Activated CD4-positive, alpha-beta T cell treated with anti-CD3 and anti-CD28 coated beads, Interleukin-2, Interleukin-4, amounts not matched to agents 100 ng/mL and 50 ng/mL, durations not matched to agents 16 hours and 8 hours (primary cell): ENCODE measurements around the gene LMF2.

Experiments used
- DNase-seq: peaks from one replicate; pipeline ENCODE4 v3.0.0-alpha.2; 2020; ENCODE audit warnings: low spot score

The LMF2 gene

DNA sequence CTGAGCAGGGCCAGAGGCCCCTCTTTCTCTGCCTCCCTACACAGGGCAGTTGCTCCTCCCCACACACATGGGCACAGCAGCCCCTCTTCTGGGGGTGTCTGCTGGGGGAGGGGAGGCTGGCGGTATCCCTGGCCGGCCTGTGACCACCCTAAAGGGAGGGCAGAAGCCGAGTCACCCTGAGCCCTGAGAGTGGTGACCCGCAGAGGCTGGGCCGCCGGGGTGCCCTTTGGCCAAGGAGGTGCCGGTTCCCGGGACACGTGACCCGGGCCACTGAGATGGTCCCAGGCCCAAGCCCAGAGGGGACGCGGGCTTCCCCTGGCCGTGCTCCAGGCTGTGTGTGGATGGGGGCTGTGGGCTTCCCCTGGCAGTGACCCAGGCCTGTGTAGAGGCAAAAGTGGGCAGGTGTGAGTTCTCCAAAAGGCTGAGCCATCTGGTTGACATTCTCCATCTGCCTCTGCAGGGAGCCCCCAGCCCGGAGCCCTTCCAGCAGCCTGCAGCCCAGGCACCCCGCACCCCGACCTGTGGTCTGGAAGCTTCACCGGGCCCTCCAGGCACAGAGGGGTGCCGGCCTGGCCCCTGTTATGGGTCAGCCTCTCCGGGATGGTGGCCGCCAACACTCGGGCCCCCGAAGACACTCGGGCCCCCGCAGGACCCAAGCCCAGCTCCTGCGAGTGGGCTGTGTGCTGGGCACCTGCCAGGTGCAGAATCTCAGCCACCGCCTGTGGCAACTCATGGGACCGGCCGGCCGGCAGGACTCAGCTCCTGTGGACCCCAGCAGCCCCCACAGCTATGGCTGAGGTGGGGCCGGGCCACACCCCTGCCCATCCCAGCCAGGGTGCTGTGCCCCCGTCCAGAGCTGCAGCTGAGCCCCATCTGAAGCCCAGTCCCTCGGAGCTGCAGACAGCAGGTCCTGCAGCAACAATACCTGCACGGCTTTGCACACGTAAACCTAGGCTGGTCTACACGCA lies 25.1 kb downstream of the LMF2 start:
- no peak for DNase-seq

DNA sequence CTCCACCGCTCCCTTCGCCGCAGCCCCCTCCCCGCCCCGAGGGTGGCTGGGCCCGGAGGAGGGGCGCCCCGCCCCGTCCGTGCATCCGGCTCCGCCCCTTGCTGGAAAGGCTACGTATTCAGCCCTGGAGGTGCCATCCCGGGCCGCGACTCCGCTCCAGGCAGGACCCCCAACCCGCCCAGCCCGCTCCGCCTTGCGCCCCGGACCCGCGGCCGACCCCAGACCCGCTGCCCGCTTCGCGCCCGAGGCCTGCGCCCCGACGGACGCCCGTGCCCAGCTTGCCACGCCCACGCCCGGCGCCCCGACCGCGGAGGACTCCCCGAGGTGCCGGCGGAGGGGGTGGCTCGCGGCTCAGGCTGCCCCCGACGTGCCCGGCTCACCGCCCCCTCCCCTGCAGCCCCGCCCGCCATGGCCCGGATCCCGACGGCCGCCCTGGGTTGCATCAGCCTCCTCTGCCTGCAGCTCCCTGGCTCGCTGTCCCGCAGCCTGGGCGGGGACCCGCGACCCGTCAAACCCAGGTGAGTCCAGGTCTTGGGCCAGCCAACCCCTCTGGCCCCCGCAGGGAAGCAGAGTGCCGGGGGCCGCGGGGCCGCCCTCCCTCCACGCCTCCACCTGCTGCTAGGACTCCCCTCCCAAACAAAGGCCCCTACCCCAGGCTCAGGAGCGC lies 25.9 kb downstream of the LMF2 start, which contains the start of gene ADM2:
Gene ADM2, plus strand, starts transcription at position 104 of the 667 bp plus-strand sequence. Its CDS starts 305 bp downstream, at position 409.
- DNase-seq = peak; percentile 37

DNA sequence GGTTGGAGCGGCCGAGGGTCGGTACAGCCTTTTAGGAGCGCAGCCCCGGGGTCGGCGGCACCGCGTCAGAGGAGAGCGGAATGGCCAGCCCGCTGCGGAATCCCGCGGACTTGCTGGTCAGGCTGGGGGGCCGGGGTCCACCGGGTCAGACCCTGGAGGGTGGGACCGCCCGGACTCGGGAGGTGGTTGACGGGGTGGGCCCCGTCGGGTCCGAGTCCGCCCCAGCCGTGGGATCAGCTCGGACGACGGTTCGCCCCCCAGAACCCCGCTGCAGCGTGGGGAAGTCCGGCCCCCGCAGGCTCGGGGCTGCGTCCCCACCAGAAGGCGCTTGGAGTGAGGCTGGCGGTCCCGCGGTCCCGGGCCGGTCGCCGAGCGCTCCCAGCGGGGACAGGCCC lies 26.5 kb downstream of the LMF2 start:
- no peak for DNase-seq

DNA sequence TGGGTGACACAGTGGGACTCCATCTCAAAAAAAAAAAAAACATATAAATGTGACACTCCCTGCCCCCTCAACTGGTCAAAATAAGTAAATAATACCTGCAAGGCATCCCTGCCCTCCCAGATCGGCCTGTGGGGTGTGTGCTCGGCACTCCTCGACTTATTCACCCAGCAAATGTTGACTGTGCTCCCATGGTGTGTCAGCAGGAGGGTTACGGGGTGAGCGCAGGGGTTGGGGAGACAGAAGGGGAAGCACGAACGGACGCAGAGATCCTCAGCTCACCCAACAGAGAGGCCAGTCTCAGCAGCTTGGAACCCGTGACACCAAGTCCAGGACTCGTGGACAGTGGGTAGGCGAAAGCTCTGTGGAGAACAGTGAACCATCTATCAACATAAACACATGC lies 27.8 kb downstream of the LMF2 start:
- DNase-seq = no peak

DNA sequence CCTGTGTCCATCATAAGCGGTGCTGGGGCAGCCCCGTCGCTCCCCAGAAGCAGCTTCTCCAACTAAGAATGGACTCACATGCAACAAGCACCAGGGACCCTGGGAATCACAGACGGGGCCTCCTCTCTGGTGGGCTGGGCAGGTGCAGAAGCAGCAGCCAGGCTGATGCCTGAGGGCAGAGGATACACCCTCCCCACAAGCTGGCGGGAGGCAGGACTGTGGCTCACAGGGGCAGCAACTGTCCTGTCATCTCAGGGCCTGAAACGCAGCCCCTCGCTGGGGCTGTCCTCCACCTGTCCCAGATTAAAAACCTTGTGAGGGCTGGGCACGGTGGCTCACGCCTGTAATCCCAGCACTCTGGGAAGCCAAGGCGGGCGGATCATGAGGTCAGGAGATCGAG lies 29.6 kb downstream of the LMF2 start:
- DNase-seq = no peak

DNA sequence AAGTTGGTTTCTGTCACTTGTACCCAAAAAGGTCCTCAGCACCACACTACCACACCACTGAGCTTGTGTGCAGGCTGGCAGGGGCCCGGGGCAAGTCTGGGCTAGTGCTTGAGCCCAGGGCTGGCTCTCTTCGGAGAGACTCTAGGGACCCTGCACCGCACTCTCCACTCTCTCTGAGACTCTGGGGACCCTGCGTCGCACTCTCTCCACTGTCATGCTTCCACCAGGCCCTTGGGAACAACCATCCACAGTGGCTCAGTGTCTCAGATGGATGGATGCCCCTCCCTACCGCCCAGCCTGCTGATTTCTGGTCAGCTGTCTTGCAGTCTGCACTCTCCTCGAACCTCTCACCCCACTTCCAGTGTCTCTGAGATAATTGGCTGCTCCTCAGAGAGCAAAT lies 30.6 kb downstream of the LMF2 start:
- DNase-seq = no peak

DNA sequence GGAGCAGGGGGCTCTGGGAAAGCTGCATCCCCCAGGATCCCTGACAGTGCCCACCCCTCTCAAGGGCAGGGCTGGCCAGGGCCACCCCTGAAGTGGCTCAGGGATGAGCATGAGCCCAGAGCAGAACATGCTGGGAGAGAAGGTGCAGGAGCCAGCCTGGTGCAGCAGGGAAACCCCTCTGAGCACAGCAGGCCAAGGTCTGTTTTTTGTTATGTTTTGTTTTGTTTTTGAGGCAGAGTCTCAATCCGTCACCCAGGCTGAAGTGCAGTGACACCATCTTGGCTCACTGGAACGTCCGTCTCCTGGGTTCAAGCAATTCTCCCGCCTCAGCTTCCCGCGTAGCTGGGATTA lies 31.9 kb downstream of the LMF2 start:
- DNase-seq = no peak

DNA sequence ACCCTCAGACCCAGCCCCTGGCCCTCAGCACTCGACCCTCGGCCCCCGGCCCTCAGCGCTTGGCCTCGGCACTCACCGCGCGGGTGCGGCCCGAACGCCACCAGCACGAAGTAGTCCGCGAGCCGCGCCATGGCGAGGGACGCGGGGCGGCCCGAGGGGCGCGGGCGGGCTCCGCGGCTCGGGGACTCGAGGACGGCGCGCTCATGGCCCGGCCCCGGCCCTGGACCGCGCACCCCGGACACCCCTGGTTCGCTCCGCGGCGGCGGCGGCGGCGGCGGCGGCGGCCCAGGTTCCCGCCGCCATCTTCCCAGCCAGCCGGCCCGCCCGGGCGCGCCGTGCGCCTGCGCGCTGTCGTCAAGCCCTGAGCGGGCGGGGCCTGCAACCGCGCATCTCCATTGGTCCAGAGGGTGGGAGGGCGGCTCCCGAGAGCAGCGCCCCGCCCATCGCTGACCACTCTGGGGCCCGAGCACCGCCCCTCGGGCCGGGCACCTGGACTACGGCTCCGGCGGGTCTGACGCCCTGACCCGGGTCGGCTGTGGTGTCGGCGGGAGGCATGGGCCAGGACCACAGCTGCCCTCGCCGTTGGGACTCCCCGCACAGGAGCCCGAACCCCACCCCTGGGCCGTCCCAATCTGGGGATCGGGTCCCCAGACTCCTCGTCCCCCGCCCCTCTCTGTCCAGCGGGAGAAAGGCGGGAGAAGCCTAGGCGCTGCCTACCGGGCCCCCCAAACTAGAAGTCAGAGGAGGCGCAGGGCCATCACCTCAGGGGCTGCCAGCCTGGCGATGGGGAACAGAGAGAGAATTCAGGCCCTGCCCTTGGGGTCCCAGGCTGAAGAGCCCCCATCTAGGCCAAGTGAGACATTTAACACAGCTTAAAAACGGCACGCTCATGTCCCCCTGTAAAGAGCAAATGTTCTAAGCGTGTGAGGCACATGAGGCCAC lies 32.5 kb downstream of the LMF2 start, which contains the start of gene SBF1:
Gene SBF1, minus strand, starts transcription at position 326 of the 942 bp plus-strand sequence. Its CDS starts 195 bp downstream, at position 131.
- DNase-seq = peak; percentile 92

DNA sequence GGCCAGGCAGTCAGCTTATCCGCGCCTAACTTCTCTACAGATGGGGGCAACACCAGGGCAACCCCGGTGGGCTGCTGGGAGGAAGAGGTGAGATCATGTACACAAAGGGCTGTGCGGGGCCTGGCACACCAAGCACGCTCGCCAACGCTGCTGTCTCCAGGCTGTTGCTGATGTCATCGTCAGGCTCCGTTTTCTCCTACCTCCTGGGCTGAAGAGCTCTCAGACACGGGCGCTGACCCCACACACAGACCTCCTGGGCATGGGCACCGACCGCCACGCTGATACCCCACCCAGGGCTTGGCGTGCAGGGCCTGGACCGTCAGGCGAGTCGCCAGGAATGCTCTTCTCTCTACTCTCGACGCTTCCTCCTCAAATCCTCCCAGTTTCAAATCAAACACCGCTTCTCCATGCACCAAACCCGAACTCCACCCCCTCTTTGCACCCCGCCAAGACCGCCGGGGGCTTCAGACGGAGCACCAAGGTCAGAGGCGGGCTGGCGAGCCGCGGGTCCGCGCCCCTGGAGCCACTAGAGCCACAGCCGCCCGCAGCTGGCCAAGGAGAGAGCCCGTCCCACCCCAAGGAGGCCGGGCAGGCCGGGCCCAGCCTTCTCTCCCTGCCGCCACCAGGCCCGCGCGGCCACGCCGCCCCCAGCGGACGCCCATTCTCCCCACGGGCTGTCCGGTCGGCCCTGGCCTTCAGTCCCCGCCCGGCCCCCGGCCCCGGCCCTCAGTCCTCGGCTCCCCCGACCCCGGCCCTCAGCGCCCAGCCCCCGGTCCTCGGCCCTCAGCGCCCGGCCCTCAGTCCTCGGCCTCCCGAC lies 33.4 kb downstream of the LMF2 start:
- peak; percentile 49 for DNase-seq

DNA sequence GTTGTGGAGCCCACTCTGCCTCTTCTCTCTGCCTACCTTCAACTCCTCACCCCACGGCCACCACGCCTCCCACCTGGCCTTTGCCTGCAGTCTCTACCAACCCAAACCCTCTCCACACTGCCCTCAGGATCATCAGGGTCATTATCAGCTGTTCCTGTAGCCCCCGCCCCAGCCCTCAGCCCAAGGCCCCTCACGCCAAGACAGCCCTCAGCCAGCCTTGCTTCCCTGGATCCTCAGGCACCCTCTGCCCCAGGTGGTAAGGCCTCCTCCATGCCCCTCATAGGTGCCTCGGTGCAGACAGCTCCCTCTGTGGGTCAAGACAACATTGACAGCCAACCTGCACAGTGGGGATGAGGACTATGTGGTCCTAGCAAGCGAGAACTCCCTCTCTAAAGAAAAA lies 34.4 kb downstream of the LMF2 start:
- DNase-seq = peak; percentile 62

DNA sequence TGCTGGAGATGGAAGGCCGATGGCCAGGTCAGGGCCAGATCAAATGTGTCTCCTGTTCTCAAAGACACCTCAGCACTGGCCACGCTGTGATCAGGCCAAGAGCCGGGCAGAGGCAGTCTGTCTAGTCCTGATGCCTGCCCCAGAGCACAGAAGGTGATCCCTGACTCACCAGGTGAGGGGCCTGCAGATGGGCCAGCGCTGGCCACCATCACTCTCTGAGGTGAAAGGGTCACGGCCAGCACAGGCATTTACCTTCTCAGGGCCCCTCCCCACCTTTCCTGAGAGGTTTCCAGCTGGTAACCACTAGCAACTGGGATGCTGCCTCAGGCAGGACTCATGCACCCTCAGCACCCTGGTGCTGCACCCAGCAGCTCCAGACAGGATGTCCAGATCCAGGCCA lies 35.5 kb downstream of the LMF2 start:
- DNase-seq = no peak

DNA sequence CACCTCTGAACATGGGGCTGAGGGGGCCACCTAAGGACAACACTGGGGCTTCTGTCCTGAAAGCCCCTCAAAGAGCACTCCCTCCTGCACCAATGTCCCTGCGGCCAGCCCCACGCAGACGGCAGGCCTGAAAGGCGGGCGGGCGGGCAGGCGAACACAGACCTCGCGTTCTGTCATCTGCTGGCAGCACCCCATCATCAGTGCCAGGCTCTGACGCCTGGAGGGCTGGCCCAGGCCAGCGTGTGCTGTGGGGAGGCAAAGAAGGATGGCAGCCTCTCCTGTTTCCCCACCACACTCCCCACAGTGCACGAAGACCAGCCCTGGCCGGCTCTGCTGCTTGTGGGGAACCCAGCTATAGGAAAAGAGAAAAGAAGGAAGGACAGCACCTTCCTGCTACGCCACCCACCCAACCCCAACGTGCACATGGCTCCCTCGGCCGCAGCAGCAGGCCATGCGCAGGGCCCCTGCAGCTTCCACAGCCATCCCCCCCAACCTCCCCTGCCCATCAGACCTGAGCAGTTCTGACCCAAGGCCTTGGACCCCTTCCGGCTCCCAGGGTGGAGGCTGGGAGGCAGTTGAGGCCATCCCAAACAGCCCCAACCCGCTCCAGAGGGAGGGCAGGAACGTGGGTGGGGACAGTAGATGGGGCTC lies 36.2 kb downstream of the LMF2 start:
- no peak for DNase-seq

DNA sequence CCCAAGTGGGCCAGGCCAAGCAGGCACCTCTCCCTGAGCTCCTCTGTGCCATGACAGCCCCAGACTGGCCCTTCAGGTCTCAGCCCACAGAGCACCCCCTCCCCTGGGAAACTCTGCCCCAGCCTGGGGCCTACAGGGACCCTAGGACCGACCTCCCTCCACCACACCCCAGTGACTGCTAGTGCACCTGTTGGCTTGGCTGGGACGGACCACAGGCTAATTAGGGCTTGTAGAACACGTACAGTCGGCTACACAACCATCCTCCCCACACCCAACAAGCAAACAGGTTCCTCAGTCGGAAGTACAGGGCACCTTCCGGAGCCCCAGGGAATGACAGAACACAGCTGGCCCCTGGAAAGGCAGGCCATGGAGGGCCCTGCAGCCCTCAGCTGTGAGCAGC lies 37.0 kb downstream of the LMF2 start:
- DNase-seq = no peak

DNA sequence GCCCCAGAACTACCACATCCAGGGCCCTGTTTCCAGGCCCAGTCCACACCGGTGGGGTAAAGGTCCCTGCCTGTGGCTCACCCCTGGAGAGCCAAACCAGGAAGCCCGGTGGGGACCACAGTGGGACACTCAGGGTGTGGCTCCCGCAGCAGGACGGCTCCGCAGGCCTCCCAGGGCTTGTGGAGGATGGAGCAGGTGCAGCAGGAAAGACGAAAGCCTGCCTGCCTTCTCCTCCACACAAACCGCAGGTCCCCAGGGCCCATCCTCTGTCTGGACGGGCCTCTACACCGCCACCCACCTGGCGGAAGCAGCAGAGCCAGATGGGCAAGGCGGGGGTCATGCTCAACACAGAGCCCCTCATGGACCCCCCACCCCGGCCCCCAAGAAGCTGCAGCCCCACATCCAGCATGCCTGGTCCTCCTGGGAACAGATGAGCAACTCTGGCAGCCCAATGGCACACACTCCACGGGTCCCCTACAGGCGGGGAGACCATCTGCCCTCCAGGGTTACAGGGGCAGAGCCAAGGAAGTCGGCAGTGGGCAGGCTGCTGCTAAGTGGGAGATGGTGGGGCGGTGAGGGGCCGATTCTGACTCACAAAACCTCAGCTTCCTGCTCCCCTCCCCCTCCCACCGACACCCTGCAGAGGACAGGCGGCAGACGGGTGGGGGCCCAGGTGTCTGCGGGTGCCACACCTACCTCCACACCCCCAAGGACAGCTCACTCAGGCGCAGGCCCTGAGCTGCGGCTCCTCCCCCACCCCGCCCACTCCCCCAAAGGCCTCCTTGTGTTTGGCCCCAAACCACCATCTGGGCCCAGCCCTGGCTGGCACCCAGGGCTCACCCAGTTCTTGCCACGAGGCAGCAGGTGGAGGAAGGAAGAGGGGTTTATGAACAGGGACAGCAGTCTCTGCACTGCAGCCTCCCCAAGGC lies 37.9 kb downstream of the LMF2 start:
- DNase-seq = peak; percentile 98

DNA sequence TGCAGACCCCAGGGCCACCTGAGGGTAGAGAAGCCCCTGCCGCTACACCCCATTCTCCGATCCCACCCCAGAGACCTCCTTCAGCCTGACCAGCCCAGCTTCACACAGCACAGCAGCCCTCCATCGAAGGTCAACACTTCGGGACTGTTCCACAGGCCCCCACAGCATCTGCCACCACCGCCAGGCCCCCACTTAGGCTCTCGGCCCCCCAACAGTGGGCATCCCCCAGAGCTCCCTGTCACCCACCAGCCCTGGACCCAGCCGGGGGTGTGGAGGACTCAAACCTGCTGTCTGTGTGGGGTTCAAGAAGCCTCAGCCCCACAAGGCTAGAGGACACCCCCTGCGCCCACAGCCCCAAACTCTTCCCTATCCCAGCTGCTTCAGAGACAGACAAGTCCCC lies 38.9 kb downstream of the LMF2 start:
- DNase-seq = no peak

DNA sequence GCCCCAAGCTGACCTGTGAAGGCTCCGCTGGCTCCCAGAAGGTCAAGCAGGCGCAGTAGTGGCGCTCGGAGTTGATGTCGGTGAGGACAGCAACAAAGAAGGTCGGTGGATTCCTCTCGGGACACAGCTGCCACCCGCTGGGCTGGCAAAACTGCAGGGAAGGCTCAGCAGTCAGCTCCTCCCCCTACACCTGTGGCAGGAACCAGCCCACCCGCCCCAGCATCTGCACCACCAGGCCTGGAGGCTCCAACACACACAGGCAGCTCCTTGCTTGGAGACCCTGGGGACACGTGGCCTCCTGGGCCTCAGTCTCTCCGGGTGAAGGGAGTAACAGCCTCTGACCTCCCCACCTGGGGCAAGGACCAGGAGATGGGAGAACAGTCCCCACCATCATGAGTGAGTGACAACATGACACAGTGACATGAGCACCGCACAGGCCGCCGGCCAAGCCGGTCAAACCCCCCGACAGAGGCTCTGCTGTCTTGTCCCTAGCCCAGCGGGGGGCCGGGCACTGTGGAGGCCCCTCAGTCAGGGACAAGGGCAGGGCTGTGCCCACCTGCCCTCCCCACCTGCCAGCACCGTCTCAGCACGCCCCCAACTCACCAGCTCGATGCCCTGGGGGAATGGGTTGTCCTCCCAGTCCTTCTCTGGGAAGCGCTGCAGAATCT lies 39.6 kb downstream of the LMF2 start:
- no peak for DNase-seq

DNA sequence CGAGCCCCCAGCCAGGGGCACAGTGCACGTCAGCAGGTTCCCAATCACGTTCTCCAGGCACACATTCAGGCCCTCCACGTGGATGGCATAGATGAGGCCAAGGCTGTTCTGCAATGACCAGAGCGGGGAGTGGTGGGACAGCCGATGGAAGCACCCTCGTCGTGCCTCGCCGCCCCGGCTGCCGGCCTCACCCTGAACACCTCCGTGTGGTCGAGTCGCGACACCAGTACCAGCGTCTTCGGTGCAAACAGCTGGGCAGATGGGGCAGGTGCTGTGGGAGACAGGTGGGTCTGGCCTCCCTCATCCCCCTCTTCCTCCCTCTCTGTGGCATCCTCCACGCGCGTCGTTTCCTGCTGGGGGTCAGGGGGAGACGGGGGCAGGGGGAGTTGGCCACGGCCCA lies 40.2 kb downstream of the LMF2 start:
- DNase-seq = no peak

DNA sequence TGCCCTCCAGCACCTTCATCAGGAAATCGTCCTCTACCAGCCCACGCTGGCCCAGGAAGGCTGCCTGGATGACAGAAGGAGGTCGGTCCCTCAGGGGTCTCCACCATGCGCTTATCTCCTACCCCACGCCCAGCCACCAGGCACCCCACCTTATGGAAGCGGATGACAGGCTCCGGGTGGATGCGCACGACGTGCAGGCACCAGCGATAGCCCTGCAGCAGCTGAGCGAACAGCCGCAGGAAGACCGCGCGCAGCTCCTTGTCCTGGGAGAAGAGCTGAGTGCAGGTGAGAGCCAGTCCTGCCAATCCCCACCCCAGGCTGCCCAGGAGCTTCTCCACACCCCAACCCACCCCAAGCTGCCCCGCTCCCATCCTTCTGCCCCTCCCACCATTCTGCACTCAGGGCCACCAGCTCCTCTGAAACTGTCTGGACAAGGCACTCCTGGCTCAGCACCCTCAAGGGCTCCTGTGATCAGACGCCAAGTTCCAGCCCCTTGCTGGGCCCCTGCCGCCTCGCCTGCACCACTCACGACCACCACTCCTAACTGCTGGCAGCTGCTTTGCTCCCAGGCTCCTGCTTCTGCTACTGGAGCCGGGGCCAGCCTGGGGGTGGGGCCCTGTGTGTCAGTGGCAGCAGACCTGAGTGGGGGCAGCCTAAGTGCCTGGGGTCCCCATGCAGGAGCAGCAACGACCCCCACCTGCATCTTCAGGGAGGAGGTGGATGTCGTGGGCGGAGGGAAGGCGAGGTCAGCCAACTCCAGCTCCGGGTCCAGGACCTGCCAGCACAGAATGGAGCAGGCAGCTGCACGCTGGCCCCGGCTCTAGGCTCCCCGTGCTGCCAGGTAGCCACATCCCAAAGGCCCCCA lies 42.2 kb downstream of the LMF2 start:
- no peak for DNase-seq
